Measurements from ENCODE around the gene TBX2. TPM values are rescaled to one million over a fixed set of nuclear protein-coding genes. Genes with fewer than 3 reads are reported as not detected.
"Not testable (repeated sequence)": the region's sequence is repeated elsewhere in the genome, so short reads cannot be mapped to it uniquely, and the experiment has no call there.

Gene TBX2
- total RNA-seq, 2 experiments from 2014 or later = not detected

DNA sequence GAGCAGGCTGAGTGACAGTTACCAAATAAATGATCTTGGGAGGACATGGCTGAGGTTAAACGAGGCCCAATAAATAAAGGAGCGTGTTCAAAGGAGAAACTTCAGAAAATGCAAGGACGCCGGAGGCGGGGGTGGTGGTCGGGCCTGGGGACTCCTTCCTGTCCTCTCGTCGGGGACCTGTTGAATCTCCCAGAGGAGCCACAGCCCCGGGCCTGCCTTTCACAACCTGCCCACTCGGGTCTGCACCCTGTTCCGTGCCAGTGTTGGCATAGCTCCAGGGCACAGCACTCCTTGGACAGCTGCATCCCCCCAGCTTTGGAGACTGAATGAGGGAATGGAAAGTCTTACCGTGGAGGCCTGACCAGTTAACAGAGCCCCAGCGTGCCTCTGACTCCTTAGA lies 44.4 kb downstream of the TBX2 start:
- ATAC-seq (no peak), DNase-seq (no peak)
- no peak overlapping the region for H3K27ac Mint-ChIP-seq
- ChIA-PET POLR2A (no interaction called here), CTCF (interaction anchor here (1.0 kb wide), 1 partner anchor 31 kb away, joined by 3 read pairs; no protein-coding TSS in a partner anchor)
- peaks cover 2% of the 10 kb centered on the region for H3K9me3 Mint-ChIP-seq
- intact Hi-C loops (cut with micrococcal nuclease) = no loop called here
- no peaks in the 10 kb centered on the region for H3K36me3 Mint-ChIP-seq (ENCODE audit: low read depth)
- H3K4me1 Mint-ChIP-seq (ENCODE audit: low read depth) = no peaks in the 10 kb centered on the region
- TF ChIP-seq, protein P1, sequence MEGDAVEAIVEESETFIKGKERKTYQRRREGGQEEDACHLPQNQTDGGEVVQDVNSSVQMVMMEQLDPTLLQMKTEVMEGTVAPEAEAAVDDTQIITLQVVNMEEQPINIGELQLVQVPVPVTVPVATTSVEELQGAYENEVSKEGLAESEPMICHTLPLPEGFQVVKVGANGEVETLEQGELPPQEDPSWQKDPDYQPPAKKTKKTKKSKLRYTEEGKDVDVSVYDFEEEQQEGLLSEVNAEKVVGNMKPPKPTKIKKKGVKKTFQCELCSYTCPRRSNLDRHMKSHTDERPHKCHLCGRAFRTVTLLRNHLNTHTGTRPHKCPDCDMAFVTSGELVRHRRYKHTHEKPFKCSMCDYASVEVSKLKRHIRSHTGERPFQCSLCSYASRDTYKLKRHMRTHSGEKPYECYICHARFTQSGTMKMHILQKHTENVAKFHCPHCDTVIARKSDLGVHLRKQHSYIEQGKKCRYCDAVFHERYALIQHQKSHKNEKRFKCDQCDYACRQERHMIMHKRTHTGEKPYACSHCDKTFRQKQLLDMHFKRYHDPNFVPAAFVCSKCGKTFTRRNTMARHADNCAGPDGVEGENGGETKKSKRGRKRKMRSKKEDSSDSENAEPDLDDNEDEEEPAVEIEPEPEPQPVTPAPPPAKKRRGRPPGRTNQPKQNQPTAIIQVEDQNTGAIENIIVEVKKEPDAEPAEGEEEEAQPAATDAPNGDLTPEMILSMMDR (IDR thresholded peaks at IDR 0.05) = no peak
- peaks cover 37% of the 10 kb centered on the region for H3K27me3 Mint-ChIP-seq
- H3K4me3 Mint-ChIP-seq = no peak overlapping the region

DNA sequence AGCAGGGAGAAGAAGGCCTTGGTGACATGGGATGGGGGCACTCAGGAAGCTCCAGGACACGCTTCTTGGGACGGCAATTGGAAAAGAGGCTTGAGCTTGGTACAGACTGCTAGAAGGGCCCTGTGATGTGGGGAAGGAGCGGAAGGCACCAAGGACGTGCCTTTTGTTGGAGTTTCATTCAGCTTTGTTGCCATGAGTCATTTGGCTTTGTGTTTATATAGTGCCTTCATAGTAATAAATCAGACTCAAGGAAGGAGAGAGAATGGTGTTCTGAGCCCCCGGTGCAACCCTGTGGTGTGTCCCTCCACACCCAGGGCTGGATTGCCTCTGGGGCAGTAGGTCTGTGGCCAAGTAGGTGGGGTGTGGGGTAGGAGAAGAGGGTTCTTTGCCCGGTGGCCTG lies 45.2 kb downstream of the TBX2 start:
- TF ChIP-seq, protein P1 (IDR thresholded peaks at IDR 0.05) = no peak
- H3K27me3 Mint-ChIP-seq = peaks cover 33% of the 10 kb centered on the region
- POLR2A ChIA-PET = no interaction called here
- H3K4me3 Mint-ChIP-seq = no peak overlapping the region
- CTCF ChIA-PET = interaction anchor here (1.0 kb wide), 1 partner anchor 32 kb away, joined by 3 read pairs; no protein-coding TSS in a partner anchor
- H3K4me1 Mint-ChIP-seq (ENCODE audit: low read depth) = no peaks in the 10 kb centered on the region
- DNase-seq (no peak), ATAC-seq (no peak)
- no peak overlapping the region for H3K27ac Mint-ChIP-seq
- no peaks in the 10 kb centered on the region for H3K36me3 Mint-ChIP-seq (ENCODE audit: low read depth)
- intact Hi-C loops (cut with micrococcal nuclease) = no loop called here
- H3K9me3 Mint-ChIP-seq = peaks cover under 1% of the 10 kb centered on the region

DNA sequence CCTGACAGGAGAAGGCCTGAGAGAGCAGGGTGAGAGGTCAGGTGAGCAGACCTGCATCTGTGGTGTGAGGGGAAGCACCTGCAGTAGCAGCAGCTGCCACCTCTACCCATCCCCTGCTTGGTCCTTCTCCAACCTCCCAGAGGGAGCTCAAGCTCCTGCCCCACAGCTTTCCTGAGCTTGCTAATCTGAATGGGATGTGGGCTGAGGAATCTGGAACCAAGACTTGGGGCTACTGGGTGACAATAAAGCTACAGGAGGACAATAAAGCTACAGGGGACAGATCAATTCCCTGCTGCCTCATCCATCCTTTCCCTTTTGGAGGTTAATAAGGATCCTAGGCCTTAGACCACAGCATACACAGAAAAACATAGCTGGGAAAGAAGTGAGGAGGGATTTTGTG lies 47.7 kb downstream of the TBX2 start:
- no peak overlapping the region for H3K27ac Mint-ChIP-seq
- H3K36me3 Mint-ChIP-seq (ENCODE audit: low read depth) = no peaks in the 10 kb centered on the region
- intact Hi-C loops (cut with micrococcal nuclease) = no loop called here
- no peak overlapping the region for H3K4me3 Mint-ChIP-seq
- CTCF ChIA-PET = interaction anchor here (0.6 to 1.7 kb wide), 3 partner anchors 30 to 613 kb away, joined by 3 to 4 read pairs (median 3); no protein-coding TSS in a partner anchor
- H3K4me1 Mint-ChIP-seq (ENCODE audit: low read depth) = peaks cover under 1% of the 10 kb centered on the region
- H3K27me3 Mint-ChIP-seq = peaks cover 29% of the 10 kb centered on the region
- no peak for ATAC-seq
- H3K9me3 Mint-ChIP-seq = no peaks in the 10 kb centered on the region
- DNase-seq = no peak
- POLR2A ChIA-PET = interaction anchor here (1.3 kb wide), 1 partner anchor 13 kb away, joined by 5 read pairs; no protein-coding TSS in a partner anchor
- TF ChIP-seq, protein P1 (IDR thresholded peaks at IDR 0.05) = no peak

DNA sequence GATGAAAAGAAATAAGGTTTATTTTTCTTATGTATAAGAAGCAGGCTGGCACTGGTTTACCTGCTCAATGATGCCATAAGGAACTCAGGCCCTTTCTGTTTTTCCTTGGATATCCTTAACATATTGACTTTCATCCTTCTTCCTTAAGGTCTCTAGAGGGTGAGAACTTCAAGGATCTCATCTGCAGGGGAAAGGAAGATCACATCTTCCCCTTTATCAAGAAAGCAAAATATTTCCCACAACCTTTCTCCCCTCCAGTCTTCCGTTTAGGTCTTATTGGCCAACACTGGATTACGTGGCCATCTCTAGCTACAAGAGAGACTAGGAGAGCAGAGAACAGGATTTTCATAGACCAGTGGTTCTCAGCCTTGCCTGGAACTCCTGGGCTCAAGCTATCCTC lies 48.4 kb downstream of the TBX2 start:
- H3K4me1 Mint-ChIP-seq (ENCODE audit: low read depth) = peaks cover 4% of the 10 kb centered on the region
- no peaks in the 10 kb centered on the region for H3K36me3 Mint-ChIP-seq (ENCODE audit: low read depth)
- H3K27me3 Mint-ChIP-seq = peaks cover 32% of the 10 kb centered on the region
- CTCF ChIA-PET = interaction anchor here (0.8 to 1.9 kb wide), 4 partner anchors 20 to 36 kb away, joined by 3 to 5 read pairs (median 4); no protein-coding TSS in a partner anchor
- POLR2A ChIA-PET = interaction anchor here (1.3 kb wide), 1 partner anchor 12 kb away, joined by 5 read pairs; no protein-coding TSS in a partner anchor
- intact Hi-C loops (cut with micrococcal nuclease) = no loop called here
- no peak overlapping the region for H3K4me3 Mint-ChIP-seq
- ATAC-seq = no peak
- TF ChIP-seq, protein P1 (IDR thresholded peaks at IDR 0.05) = no peak
- no peak overlapping the region for H3K27ac Mint-ChIP-seq
- no peaks in the 10 kb centered on the region for H3K9me3 Mint-ChIP-seq
- DNase-seq = no peak

DNA sequence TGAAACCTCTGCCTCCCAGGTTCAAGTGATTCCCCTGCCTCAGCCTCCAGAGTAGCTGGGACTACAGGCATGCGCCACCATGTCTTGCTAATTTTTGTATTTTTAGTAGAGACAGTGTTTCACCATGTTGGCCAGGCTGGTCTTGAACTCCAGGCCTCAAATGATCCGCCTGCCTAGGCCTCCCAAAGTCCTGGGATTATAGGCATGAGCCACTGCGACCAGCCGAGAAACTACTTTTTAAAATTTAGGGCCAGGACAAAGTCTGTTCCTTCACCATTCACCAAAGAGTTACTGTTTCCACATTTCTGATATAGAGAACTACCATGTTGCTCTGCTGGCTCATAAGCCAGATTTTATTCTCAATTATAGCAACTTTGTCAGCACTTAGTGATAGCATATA lies 49.5 kb downstream of the TBX2 start:
- DNase-seq; H3K4me3 Mint-ChIP-seq; H3K4me1 Mint-ChIP-seq (ENCODE audit: low read depth); ATAC-seq; H3K36me3 Mint-ChIP-seq (ENCODE audit: low read depth); H3K27ac Mint-ChIP-seq; intact Hi-C loops (cut with micrococcal nuclease); POLR2A ChIA-PET; H3K9me3 Mint-ChIP-seq: not testable (repeated sequence)
- CTCF ChIA-PET = interaction anchor here (0.7 to 1.9 kb wide), 8 partner anchors 9 to 54 kb away, joined by 3 to 6 read pairs (median 4); no protein-coding TSS in a partner anchor
- peaks cover 42% of the 10 kb centered on the region for H3K27me3 Mint-ChIP-seq

Data from activated CD8-positive, alpha-beta T cell treated with anti-CD3 and anti-CD28 coated beads for 36 hours (primary cell).